Measurements from ENCODE around the gene CMIP. TPM values are rescaled to one million over a fixed set of nuclear protein-coding genes. Genes with fewer than 3 reads are reported as not detected.

Gene CMIP
- total RNA-seq, 1 experiment from 2014 or later = 63.7 TPM

DNA sequence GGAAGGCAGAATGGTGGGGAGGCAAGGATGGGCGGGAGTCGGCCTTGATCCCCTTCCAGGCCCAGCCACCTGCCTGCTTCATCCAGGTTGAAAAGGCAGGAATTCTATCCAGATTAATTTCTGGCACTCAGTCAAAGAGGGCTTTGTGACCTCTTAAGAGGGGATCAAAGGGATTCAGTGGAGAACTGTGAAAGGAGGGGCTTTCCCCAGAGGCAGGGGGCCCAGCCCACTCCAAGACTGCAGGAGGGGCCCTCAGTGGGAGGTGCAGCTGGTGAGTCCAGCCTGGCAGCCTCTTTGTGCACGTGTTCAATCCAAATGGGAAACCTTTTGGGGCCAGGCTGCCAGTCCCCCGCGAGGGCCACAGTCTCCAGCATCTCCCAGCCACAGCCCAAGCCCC lies 186.0 kb downstream of the CMIP start (continued):
- TF ChIP-seq ZMAT4 (CRISPR knock-in tag; IDR thresholded peaks at IDR 0.05) (no peak), ATF1 (CRISPR knock-in tag; IDR thresholded peaks at IDR 0.05) (no peak), SMAD3 (CRISPR knock-in tag; IDR thresholded peaks at IDR 0.05; ENCODE audit: borderline replicate concordance) (no peak), TEAD4 (CRISPR knock-in tag; IDR thresholded peaks at IDR 0.05) (no peak), ZNF317 (CRISPR knock-in tag; IDR thresholded peaks at IDR 0.05; ENCODE audit: borderline replicate concordance, low read depth) (no peak)
- TF ChIP-seq, protein P1, sequence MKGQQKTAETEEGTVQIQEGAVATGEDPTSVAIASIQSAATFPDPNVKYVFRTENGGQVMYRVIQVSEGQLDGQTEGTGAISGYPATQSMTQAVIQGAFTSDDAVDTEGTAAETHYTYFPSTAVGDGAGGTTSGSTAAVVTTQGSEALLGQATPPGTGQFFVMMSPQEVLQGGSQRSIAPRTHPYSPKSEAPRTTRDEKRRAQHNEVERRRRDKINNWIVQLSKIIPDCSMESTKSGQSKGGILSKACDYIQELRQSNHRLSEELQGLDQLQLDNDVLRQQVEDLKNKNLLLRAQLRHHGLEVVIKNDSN (CRISPR knock-in tag; IDR thresholded peaks at IDR 0.05) = no peak

DNA sequence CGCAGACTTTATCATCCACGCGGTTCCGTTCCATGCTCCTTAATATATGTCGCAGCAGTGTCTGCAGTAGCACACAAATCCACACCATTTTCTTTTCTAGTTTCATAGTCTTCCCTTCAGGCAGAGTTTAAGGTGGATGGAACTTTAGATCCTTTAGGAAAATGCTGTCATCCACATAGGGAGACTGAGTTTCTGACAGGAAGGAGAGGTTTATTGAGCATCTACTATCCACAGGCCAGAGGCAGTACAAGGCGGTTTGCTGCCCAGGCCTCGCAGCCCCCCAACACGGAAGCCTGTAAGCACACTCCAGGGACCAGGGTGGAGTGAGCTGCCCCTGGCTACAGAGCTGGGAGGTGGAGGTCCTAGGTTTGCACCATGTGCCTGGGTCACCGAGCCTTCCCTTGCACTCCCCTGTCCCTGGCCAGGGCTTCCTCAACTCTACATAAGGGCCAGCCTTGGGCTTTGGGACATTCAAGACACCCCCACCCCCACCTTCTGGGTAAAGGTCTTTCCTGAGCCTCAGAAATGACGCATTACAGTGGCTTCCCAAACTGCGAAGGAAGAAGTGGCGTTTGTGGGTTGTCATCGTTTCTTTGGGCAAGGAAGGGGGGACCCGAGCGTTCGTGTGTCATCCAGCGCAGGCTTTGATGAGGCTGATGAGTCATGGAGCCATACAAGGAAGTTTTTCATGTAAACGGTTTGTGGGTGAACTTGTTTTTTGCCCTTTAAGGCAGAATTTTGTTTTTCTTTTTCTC lies 188.0 kb downstream of the CMIP start:
- Mint-ChIP-seq H3K4me3 (no peak overlapping the region), H3K4me1 (peaks cover 62% of the 10 kb centered on the region), H3K36me3 (no peaks in the 10 kb centered on the region), H3K27ac (peak overlapping the region; percentile 78), H3K9me3 (no peaks in the 10 kb centered on the region), H3K27me3 (ENCODE audit: low read depth) (no peaks in the 10 kb centered on the region; the same call in 1 of the 2 replicates)
- DNase-seq (ENCODE audit: low spot score) (no peak), ATAC-seq (no peak)
- ChIA-PET POLR2A (no interaction called here), CTCF (interaction anchor here (1.0 to 3.8 kb wide), 6 partner anchors 9 to 105 kb away, joined by 3 to 19 read pairs (median 3); no protein-coding TSS in a partner anchor)
- no peak for TF ChIP-seq SOX15 (CRISPR knock-in tag; IDR thresholded peaks at IDR 0.05)
- TF ChIP-seq, protein P1 (CRISPR knock-in tag; IDR thresholded peaks at IDR 0.05) = no peak
- TF ChIP-seq, protein P2, sequence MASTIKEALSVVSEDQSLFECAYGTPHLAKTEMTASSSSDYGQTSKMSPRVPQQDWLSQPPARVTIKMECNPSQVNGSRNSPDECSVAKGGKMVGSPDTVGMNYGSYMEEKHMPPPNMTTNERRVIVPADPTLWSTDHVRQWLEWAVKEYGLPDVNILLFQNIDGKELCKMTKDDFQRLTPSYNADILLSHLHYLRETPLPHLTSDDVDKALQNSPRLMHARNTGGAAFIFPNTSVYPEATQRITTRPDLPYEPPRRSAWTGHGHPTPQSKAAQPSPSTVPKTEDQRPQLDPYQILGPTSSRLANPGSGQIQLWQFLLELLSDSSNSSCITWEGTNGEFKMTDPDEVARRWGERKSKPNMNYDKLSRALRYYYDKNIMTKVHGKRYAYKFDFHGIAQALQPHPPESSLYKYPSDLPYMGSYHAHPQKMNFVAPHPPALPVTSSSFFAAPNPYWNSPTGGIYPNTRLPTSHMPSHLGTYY (CRISPR knock-in tag; IDR thresholded peaks at IDR 0.05) = no peak
- no peak for TF ChIP-seq FOXJ3 (CRISPR knock-in tag; IDR thresholded peaks at IDR 0.05; ENCODE audit: borderline replicate concordance)
- no peak for TF ChIP-seq IRF2 (CRISPR knock-in tag; IDR thresholded peaks at IDR 0.05; ENCODE audit: borderline replicate concordance, low read depth)
- TF ChIP-seq ZBTB21 (CRISPR knock-in tag; IDR thresholded peaks at IDR 0.05; ENCODE audit: borderline replicate concordance) = no peak
- no peak for TF ChIP-seq FOXP1 (CRISPR knock-in tag; IDR thresholded peaks at IDR 0.05; ENCODE audit: borderline replicate concordance)
- no peak for TF ChIP-seq MXD4 (CRISPR knock-in tag; IDR thresholded peaks at IDR 0.05; ENCODE audit: borderline replicate concordance)
- no peak for TF ChIP-seq CREM (CRISPR knock-in tag; IDR thresholded peaks at IDR 0.05)
- no peak for TF ChIP-seq CREB1 (CRISPR knock-in tag; IDR thresholded peaks at IDR 0.05)
- TF ChIP-seq MYBL2 (CRISPR knock-in tag; IDR thresholded peaks at IDR 0.05) = no peak
- no peak for TF ChIP-seq ZBTB43 (CRISPR knock-in tag; IDR thresholded peaks at IDR 0.05)
- TF ChIP-seq CDX4 (CRISPR knock-in tag; IDR thresholded peaks at IDR 0.05; ENCODE audit: borderline replicate concordance) = no peak
- TF ChIP-seq GABPB1 (CRISPR knock-in tag; IDR thresholded peaks at IDR 0.05) = no peak
- no peak for TF ChIP-seq OVOL2 (CRISPR knock-in tag; IDR thresholded peaks at IDR 0.05; ENCODE audit: borderline replicate concordance)
- TF ChIP-seq ZMAT4 (CRISPR knock-in tag; IDR thresholded peaks at IDR 0.05) = no peak

Data from WTC11 (cell line).